Measurements from ENCODE around the gene PLEKHF1. TPM values are rescaled to one million over a fixed set of nuclear protein-coding genes. Genes with fewer than 3 reads are reported as not detected.

PLEKHF1 gene
- total RNA-seq, 1 experiment from 2014 or later = 12.9 TPM

DNA sequence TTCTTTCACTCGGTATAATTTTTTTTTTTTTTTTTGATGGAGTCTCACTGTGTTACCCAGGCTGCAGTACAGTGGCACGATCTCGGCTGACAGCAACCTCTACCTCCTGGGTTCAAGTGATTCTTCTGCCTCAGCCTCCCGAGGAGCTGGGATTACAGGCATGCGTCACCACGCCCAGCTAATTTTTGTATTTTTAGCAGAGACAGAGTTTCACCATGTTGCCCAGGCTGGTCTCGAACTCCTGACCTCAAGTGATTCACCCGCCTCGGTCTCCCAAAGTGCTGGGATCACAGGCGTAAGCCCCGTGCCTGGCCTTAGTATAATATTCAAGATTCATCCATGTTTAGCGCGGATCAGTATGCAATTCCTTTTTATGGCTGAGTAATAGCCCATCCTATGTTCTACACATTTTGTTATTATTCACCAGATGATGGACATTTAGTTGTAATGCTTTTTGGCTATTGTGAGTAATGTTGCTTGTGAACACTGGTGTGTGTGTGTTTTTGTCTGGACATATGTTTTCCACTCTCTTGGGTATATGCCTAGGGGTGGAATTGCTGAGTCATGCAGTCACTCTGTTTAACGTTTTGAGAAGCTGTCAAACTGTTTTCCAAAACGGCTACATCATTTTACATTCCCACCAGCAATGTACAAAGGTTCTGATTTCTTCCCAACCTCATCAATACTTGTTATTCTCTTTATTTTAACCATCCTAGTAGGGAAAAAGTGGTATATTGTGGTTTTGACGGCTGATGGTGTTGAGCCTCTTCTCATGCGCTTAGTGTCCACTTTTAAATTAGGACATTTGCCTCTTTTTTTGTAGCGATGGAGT lies 22.9 kb downstream of the PLEKHF1 start:
- H3K27me3 ChIP-seq (ENCODE audit: control insufficient read depth, insufficient read depth, low read length) = no peaks in the 10 kb centered on the region
- DNase-seq = no peak
- no peaks in the 10 kb centered on the region for H3K36me3 ChIP-seq (replicated peaks; ENCODE audit: control insufficient read depth, insufficient read depth, low read length)
- no peak overlapping the region for H3K4me3 ChIP-seq (ENCODE audit: insufficient read depth, low read depth, low read length)

DNA sequence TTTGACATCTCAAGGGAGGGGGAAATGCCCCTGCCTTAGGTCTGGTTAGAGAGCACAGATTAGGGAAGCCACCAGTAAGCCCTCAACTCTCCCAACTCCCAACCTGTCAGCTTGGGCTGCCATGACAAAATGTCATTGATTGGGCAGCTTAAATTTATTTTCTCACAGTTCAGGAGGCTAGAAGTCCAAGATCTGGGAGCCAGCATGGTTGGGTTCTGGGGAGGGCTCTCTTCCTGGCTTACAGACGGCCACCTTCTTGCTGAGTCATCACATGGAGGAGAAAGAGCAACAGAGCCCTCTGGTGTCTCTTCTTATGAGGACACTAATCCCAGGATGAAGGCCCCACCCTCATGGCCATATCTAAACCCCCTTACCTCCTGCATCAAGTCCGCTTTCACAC lies 25.6 kb downstream of the PLEKHF1 start:
- Histone ChIP-seq H3K36me3 (replicated peaks; ENCODE audit: control insufficient read depth, insufficient read depth, low read length) (no peaks in the 10 kb centered on the region), H3K27me3 (ENCODE audit: control insufficient read depth, insufficient read depth, low read length) (no peaks in the 10 kb centered on the region), H3K4me3 (ENCODE audit: insufficient read depth, low read depth, low read length) (no peak overlapping the region)
- peak; percentile 85 for DNase-seq

DNA sequence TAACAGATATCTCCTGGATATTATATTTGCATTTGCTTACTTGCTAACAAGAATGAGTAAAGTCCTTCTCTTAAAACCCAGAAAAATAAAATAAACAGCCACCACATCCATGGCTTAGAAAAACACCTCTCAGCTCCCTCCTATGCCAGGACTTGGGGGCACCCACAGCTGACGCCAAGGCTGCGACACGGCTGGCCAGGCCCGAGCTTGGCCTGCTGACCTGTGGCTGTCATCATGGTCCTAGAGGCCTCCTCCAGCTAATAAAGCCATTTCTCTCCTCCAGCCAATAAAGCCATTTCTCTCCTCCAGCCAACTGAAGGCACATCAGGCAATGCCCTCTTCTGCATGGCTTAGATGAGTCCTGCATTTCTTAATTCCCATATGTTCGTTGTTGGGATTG lies 28.9 kb downstream of the PLEKHF1 start:
- no peak overlapping the region for H3K4me3 ChIP-seq (ENCODE audit: insufficient read depth, low read depth, low read length)
- H3K36me3 ChIP-seq (replicated peaks; ENCODE audit: control insufficient read depth, insufficient read depth, low read length) = no peaks in the 10 kb centered on the region
- DNase-seq = no peak
- no peaks in the 10 kb centered on the region for H3K27me3 ChIP-seq (ENCODE audit: control insufficient read depth, insufficient read depth, low read length)

DNA sequence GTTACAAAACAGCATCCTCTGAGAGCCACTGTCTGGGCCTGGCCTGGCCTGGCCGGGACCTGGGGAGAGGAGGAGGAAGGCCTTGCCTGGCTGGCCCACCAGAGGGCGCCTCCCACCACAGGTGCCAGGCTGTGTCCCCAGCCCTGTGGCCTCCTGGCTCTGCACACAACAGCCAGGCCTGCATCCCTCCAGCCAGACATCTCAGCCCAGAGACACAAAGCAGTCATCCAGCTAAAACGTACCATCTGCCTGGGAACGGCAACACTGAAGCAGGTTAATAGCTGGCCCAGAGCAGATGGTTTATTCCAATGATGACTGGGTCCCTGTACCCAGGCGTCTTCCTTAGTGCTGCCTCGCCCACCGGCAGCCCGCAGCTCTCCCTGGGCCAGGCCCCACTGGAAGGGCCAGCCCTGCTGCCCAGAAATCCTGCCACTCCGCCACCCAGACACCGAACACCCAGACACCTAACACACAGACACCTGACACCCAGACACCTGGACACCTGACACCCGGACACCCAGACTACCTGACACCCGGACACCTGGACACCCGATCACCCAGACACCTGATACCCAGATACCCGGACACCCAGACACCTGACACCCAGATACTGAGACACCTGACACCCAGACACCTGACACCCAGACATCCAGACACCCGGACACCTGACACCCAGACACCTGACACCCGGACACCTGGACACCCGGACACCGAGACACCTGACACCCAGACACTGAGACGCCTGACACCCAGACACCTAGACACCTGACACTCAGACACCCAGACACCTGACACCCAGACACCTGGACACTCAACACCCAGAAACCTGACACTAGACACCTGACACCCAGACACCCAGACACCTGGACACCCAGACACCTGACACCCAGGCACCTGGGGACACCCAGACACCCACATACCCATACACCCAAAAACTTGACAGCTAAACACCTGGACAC lies 29.7 kb downstream of the PLEKHF1 start:
- Histone ChIP-seq H3K36me3 (replicated peaks; ENCODE audit: control insufficient read depth, insufficient read depth, low read length) (no peaks in the 10 kb centered on the region), H3K27me3 (ENCODE audit: control insufficient read depth, insufficient read depth, low read length) (no peaks in the 10 kb centered on the region), H3K4me3 (ENCODE audit: insufficient read depth, low read depth, low read length) (no peak overlapping the region)
- peak; percentile 93 for DNase-seq

DNA sequence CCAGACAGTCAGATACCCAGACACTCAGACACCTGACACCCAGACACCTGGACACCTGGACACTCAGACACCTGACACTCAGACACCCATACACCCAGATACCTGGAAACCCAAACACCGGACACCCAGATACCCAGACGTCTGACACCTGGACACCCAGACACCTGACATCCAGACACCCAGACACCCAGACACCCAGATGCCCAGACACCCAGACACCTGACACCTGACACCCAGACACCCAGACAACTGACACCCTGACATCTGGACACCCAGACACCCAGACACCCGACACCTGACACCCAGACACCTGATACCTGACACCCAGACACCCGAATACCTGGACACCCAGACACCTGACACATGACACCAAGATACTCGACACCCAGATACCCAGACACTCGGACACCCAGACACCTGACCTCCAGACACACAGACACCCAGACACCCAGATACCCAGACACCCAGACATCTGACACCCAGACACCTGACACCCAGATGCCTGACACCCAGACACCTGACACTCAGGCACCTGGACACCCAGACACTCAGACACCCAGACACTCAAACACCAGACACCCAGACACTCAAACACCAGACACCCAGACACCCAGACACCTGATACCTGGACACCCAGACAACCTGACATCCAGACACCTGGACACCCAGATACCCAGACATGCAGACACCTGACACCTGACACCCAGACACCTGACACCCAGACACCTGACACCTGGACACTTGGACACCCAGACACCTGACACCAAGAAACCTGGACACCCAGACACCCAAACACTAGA lies 30.7 kb downstream of the PLEKHF1 start:
- Histone ChIP-seq H3K4me3 (ENCODE audit: insufficient read depth, low read depth, low read length) (no peak overlapping the region), H3K27me3 (ENCODE audit: control insufficient read depth, insufficient read depth, low read length) (no peaks in the 10 kb centered on the region), H3K36me3 (replicated peaks; ENCODE audit: control insufficient read depth, insufficient read depth, low read length) (no peaks in the 10 kb centered on the region)
- DNase-seq = no peak

DNA sequence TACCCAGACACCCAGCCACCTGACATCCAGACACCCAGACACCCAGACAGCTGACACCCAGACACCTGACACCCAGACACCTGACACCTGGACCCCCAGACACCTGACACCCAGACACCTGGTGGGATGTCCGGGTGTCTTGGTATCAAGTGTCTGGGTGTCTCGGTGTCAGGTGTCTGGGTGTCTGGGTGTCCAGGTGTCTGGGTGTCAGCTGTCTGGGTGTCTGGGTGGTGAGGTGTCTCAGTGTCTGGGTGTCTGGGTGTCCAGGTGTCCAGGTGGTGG lies 31.2 kb downstream of the PLEKHF1 start:
- DNase-seq = no peak
- no peaks in the 10 kb centered on the region for H3K27me3 ChIP-seq (ENCODE audit: control insufficient read depth, insufficient read depth, low read length)
- H3K4me3 ChIP-seq (ENCODE audit: insufficient read depth, low read depth, low read length) = no peak overlapping the region
- H3K36me3 ChIP-seq (replicated peaks; ENCODE audit: control insufficient read depth, insufficient read depth, low read length) = no peaks in the 10 kb centered on the region

DNA sequence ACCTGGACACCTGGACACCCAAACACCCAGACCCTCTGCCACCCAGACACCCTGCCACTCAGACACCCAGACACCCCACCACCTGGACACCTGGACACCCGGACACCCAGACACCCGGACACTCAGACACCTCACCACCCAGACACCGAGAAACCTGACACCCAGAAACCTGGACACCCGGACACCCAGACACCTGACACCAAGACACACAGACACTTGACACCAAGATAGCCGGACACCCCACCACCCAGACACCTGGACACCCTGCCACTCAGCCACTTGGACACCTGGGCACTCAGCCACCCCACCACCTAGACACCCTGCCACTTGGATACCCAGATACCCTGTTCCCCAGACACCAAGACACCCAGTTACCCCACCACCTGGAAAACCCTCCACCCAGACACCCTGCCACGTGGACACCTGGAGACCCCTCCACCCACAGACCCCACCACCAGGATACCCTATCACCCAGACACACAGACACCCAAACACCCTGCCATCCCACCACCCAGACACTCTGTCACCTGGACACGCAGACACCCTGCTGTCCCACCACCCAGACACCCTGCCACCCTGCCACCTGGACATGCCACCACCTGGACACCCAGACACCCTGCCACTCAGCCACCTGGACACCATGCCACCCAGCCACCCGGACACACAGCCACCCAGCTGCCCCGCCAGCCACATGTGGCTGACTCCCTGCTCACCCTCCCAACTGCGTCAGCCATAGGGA lies 32.4 kb downstream of the PLEKHF1 start:
- no peaks in the 10 kb centered on the region for H3K27me3 ChIP-seq (ENCODE audit: control insufficient read depth, insufficient read depth, low read length)
- no peak for DNase-seq
- H3K4me3 ChIP-seq (ENCODE audit: insufficient read depth, low read depth, low read length) = no peak overlapping the region
- no peaks in the 10 kb centered on the region for H3K36me3 ChIP-seq (replicated peaks; ENCODE audit: control insufficient read depth, insufficient read depth, low read length)

DNA sequence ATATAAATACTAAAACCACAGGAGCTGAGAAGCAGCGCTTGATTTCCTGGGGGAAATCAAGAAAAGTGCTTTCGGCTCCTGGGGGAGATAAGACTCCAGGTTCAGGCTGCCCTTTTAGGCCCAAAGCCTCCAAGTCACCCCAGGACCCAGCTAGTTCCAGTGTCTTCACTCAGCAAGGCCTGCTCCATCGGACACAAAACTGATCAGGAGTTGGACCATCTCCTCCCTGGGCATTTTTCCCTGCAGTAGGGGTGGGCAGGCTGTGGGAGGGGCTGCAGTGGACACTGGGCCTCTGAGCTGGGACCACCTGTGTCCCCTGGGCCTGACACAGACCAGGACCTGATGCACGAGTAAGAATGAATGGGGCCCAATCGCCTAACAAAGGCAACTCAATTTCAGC lies 34.6 kb downstream of the PLEKHF1 start:
- Histone ChIP-seq H3K4me3 (ENCODE audit: insufficient read depth, low read depth, low read length) (no peak overlapping the region), H3K27me3 (ENCODE audit: control insufficient read depth, insufficient read depth, low read length) (no peaks in the 10 kb centered on the region), H3K36me3 (replicated peaks; ENCODE audit: control insufficient read depth, insufficient read depth, low read length) (no peaks in the 10 kb centered on the region)
- no peak for DNase-seq

DNA sequence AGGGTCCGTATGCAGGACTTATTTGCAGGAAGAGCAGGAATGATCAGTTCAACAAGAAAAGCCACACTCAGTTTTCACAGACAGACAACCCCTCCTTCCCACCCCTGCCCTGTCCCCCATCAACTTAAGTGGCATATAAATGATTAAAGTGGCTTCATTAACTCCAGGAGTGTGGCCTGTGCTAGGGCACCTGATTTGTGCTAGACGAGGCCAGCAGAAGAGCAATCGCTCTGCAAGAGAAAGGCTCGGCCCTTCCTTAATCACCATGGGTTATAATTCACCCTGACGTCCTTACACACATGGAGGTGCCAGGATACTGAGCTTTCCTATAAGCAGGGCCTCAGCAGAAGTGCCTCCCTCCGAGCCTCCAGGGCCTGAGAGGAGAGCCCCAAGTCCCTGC lies 35.2 kb downstream of the PLEKHF1 start:
- DNase-seq = no peak
- no peaks in the 10 kb centered on the region for H3K27me3 ChIP-seq (ENCODE audit: control insufficient read depth, insufficient read depth, low read length)
- H3K36me3 ChIP-seq (replicated peaks; ENCODE audit: control insufficient read depth, insufficient read depth, low read length) = no peaks in the 10 kb centered on the region
- no peak overlapping the region for H3K4me3 ChIP-seq (ENCODE audit: insufficient read depth, low read depth, low read length)

DNA sequence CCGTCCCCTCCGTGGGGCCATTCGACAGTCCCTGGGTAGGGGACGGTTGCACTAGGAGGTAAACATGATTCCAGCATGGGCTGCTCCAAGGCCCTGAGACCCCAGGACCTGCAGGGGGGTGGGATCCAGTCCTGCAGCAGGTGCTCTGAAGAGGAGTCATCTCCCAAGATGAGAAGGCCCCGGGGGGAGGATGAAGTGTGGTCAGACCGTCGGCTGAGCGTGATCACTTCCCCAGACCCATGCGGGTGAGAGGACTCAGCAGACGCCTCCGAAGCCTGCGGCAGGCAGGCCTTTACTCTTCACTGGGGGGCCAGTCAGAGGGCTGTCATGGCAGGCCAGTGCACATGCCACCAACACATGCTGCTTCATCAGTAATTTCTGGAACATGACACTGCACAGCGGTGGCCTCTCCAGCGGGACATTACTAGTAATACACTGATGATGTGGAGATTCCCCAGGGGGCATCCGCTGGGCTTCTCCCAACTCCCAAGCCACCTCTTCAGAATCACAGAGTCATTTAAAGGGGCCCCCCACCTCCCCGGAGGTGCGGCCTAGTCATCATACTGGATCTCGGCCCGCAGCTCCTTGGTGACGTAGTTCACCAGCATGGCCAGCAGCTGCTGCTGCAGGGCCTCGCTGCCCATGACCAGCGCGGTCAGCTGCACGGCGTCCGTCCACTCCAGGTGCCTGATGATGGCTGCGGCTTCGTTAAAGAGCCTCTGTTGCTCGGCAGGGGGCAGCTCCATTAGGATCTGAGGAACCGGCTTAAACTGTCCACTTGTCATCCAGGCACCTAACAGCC lies 37.1 kb downstream of the PLEKHF1 start:
- Histone ChIP-seq H3K36me3 (replicated peaks; ENCODE audit: control insufficient read depth, insufficient read depth, low read length) (no peaks in the 10 kb centered on the region), H3K27me3 (ENCODE audit: control insufficient read depth, insufficient read depth, low read length) (no peaks in the 10 kb centered on the region), H3K4me3 (ENCODE audit: insufficient read depth, low read depth, low read length) (no peak overlapping the region)
- DNase-seq = no peak

DNA sequence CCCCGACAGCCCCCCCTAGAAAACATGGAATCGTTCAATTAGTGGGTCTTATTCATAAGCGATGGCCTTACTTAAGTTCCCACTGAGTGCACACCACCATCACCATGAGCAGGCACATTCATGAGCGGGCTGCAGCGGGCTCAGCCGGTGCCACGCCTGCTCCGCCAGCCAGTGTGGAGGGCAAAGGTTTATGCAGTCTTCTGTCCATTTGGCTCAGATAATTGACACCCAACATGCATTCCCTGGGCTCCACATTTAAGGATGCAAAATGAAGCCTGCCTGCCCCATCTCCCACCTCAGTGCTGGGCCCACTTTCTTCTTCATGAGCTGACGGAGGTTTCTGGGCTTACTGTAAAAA lies 37.7 kb downstream of the PLEKHF1 start:
- no peaks in the 10 kb centered on the region for H3K36me3 ChIP-seq (replicated peaks; ENCODE audit: control insufficient read depth, insufficient read depth, low read length)
- no peaks in the 10 kb centered on the region for H3K27me3 ChIP-seq (ENCODE audit: control insufficient read depth, insufficient read depth, low read length)
- DNase-seq = no peak
- H3K4me3 ChIP-seq (ENCODE audit: insufficient read depth, low read depth, low read length) = no peak overlapping the region

DNA sequence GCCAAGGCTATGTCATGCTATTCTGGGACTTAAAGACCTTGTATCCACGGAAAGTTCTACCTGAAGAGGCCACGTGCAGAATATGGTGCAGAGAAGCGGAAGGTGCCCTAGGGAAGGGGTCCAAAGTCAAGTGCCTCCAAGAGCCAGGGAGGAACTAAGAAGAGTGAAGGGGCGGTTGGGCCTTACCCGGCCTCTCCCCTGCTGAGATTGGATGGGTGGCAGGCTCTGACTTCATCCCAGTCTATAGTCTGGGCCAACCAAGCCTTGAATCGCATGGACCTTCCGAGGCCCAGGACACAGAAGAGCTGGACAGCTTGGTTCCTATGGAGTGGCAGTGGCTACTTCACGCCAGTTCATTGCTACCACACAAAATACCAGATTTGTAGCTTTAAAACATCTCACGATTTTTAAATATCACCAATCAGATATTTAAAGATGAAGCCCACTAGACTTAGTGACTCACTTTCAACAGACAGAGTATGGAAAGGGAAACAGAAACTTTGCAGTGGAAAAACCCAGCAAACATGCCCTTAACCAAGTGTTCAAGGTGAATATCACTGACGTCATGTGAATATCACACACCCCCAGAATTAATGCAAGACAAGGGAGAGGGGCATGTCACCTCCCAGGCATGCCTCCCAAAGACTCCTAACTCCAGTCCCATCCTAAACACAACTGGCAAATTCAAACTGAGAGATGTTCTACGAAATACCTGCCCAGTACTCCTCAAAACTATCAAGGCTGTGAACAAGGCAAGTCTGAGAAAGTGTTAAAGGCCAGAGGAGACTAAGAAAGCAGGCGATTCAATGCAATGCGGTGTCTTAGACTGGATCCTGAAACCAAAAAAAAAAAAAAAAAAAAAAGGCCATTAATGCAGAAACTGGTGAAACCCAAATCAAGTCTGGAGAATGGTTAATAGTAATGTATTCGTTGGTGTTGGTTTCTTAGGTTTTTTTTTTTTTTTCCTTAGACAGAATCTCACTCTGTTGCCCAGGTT lies 39.6 kb downstream of the PLEKHF1 start:
- Histone ChIP-seq H3K4me3 (ENCODE audit: insufficient read depth, low read depth, low read length) (no peak overlapping the region), H3K27me3 (ENCODE audit: control insufficient read depth, insufficient read depth, low read length) (no peaks in the 10 kb centered on the region), H3K36me3 (replicated peaks; ENCODE audit: control insufficient read depth, insufficient read depth, low read length) (no peaks in the 10 kb centered on the region)
- no peak for DNase-seq

DNA sequence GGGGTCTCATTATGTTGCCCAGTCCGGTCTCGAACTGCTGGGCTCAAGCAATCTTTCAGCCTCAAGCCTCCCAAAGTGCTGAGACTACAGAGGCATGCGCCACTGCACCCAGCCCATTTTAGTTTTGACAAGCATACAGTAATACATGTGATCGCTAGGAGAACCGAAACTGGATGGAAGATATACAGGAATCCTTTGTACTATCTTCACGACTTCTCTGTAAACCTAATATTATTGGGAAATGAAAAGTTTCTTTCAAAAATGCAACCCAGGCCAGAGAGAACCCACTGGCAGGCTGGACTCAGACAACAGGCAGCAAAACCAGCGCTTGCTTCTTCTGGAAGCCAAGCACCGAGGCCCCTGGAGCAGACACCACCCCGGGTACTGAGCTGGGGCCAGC lies 40.4 kb downstream of the PLEKHF1 start:
- H3K4me3 ChIP-seq (ENCODE audit: insufficient read depth, low read depth, low read length) = no peak overlapping the region
- no peaks in the 10 kb centered on the region for H3K27me3 ChIP-seq (ENCODE audit: control insufficient read depth, insufficient read depth, low read length)
- H3K36me3 ChIP-seq (replicated peaks; ENCODE audit: control insufficient read depth, insufficient read depth, low read length) = no peaks in the 10 kb centered on the region
- no peak for DNase-seq
